Fibroblast of lung (primary cell): Measurements from ENCODE around the gene RBM17. TPM values are rescaled to one million over a fixed set of nuclear protein-coding genes. Genes with fewer than 3 reads are reported as not detected.

Source experiments
- DNase-seq, 2 donors: peaks; one replicate each; pipeline versions ENCODE4 v3.0.0 to v3.0.0-alpha.2; 2010; ENCODE audit warnings: low read depth in 2 of 2
- H2AFZ ChIP-seq: 2 replicates; pipeline ENCODE4 v1.5.1; 2012; ENCODE audit warnings: low read length, control low read depth, inconsistent platforms
- H3K27ac ChIP-seq: 2 replicates; pipeline ENCODE4 v1.5.1; 2011; ENCODE audit warnings: low read length, control low read depth; ENCODE audit not compliant: insufficient read depth
- H3K27me3 ChIP-seq: 2 replicates; pipeline ENCODE4 v1.5.1; 2011; ENCODE audit warnings: mild to moderate bottlenecking, low read length; ENCODE audit not compliant: control insufficient read depth, insufficient read depth
- H3K36me3 ChIP-seq: 2 replicates; pipeline ENCODE4 v1.5.1; 2011; ENCODE audit warnings: low read length; ENCODE audit not compliant: control insufficient read depth, insufficient read depth
- H3K4me1 ChIP-seq: 2 replicates; pipeline ENCODE4 v1.5.1; 2011; ENCODE audit warnings: low read length; ENCODE audit not compliant: control insufficient read depth, insufficient read depth; ENCODE audit errors: extremely low read depth
- H3K4me2 ChIP-seq: 2 replicates; pipeline ENCODE4 v1.5.1; 2011; ENCODE audit warnings: low read length, control low read depth; ENCODE audit not compliant: insufficient read depth; ENCODE audit errors: extremely low read depth
- H3K4me3 ChIP-seq, 4 experiments: fragments of 200-600 bp in 1 of 4; sonication (generic) in 1 of 4; replicated peaks in 1 of 4; 2 replicates each; pipeline ENCODE4 v1.5.1; 2011 to 2016; ENCODE audit warnings: low read length in 4 of 4, low read depth in 3 of 4, mild to moderate bottlenecking in 3 of 4, control low read depth in 2 of 4, inconsistent platforms in 1 of 4, mixed read lengths in 1 of 4; ENCODE audit not compliant: insufficient read depth in 1 of 4; ENCODE audit errors: control extremely low read depth in 1 of 4
- H3K79me2 ChIP-seq: 2 replicates; pipeline ENCODE4 v1.5.1; 2012; ENCODE audit warnings: mild to moderate bottlenecking, low read length, inconsistent platforms; ENCODE audit not compliant: control insufficient read depth, insufficient read depth
- H3K9ac ChIP-seq: 2 replicates; pipeline ENCODE4 v1.5.1; 2011; ENCODE audit warnings: mild to moderate bottlenecking, low read length, control low read depth; ENCODE audit not compliant: insufficient read depth
- H3K9me3 ChIP-seq: 2 replicates; pipeline ENCODE4 v1.5.1; 2012; ENCODE audit warnings: low read depth, low read length; ENCODE audit not compliant: control insufficient read depth, insufficient read depth
- H4K20me1 ChIP-seq: 2 replicates; pipeline ENCODE4 v1.5.1; 2011; ENCODE audit warnings: low read length; ENCODE audit not compliant: control insufficient read depth, insufficient read depth; ENCODE audit errors: extremely low read depth
- EZH2 ChIP-seq: IDR thresholded peaks from 2 replicates; pipeline ENCODE4 v1.5.1; 2012; ENCODE audit warnings: low read length, control low read depth, mild to moderate bottlenecking; ENCODE audit errors: missing control alignments
- polyA plus RNA-seq, 2 donors: library from polyadenylated mRNA; depleted of rRNA in 1 of 2; stranded (reverse) in 1 of 2; unstranded in 1 of 2; fragments of >200 nt; gene quantifications; 2 replicates each; pipeline ENCODE4 v1.2.1, GENCODE V29; 2011 to 2012; ENCODE audit warnings: missing spikeins in 1 of 2
- total RNA-seq: library from RNA; depleted of rRNA; stranded (reverse); fragments of >200 nt; gene quantifications from 2 replicates; pipeline ENCODE4 v1.2.1, GENCODE V29; 2014
- TF ChIP-seq, protein P1 (sequence below), 2 donors: IDR thresholded peaks in 1 of 2; conservative IDR thresholded peaks in 1 of 2; 1 replicate in 1 of 2; 2 replicates in 1 of 2; pipeline ENCODE4 v1.5.1; 2011 to 2012; ENCODE audit warnings: low read length in 2 of 2, control low read depth in 1 of 2, inconsistent platforms in 1 of 2, low read depth in 1 of 2, mild to moderate bottlenecking in 1 of 2

Gene RBM17
- total and polyA plus RNA-seq, 2 donors (not counting 1 experiment from before 2014, with no cell fraction given) = 28.9 to 46.1 TPM

DNA sequence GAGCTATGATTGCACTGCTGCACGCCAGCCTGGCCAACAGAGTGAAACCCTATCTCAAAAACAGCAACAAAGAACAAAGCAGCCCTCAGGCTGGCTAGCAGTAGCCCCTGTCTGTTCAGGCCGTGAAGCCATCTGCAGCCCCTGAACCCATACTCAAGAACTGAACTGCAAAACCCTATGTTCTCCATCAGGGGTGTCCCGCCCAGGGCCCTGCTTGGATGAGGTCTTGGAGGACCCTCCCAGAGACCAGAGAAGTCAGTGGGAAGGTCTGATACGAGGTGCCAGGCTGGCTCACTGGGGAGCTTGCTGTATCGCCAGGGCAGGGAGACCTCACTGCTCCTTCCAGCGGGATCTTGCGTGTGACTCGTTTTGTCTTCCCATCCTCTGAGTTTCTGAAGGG, 39.3 kb downstream of the RBM17 start:
- Histone ChIP-seq H3K27ac (no peak overlapping the region), H3K9ac (no peak overlapping the region), H2AFZ (no peak overlapping the region), H3K4me3 (no peak overlapping the region), H3K79me2 (no peaks in the 10 kb centered on the region), H3K36me3 (no peaks in the 10 kb centered on the region), H3K27me3 (no peaks in the 10 kb centered on the region), H3K9me3 (no peaks in the 10 kb centered on the region), H4K20me1 (no peaks in the 10 kb centered on the region), H3K4me1 (peaks cover 13% of the 10 kb centered on the region), H3K4me2 (no peak overlapping the region)
- no peak for TF ChIP-seq EZH2
- TF ChIP-seq, protein P1, sequence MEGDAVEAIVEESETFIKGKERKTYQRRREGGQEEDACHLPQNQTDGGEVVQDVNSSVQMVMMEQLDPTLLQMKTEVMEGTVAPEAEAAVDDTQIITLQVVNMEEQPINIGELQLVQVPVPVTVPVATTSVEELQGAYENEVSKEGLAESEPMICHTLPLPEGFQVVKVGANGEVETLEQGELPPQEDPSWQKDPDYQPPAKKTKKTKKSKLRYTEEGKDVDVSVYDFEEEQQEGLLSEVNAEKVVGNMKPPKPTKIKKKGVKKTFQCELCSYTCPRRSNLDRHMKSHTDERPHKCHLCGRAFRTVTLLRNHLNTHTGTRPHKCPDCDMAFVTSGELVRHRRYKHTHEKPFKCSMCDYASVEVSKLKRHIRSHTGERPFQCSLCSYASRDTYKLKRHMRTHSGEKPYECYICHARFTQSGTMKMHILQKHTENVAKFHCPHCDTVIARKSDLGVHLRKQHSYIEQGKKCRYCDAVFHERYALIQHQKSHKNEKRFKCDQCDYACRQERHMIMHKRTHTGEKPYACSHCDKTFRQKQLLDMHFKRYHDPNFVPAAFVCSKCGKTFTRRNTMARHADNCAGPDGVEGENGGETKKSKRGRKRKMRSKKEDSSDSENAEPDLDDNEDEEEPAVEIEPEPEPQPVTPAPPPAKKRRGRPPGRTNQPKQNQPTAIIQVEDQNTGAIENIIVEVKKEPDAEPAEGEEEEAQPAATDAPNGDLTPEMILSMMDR (conservative IDR thresholded peaks at IDR 0.05 in 1 of 2, IDR thresholded peaks at IDR 0.05 in 1 of 2; ENCODE audit: low read depth in 1 of 2, low read length in 2 of 2) = no peak
- DNase-seq = no peak

DNA sequence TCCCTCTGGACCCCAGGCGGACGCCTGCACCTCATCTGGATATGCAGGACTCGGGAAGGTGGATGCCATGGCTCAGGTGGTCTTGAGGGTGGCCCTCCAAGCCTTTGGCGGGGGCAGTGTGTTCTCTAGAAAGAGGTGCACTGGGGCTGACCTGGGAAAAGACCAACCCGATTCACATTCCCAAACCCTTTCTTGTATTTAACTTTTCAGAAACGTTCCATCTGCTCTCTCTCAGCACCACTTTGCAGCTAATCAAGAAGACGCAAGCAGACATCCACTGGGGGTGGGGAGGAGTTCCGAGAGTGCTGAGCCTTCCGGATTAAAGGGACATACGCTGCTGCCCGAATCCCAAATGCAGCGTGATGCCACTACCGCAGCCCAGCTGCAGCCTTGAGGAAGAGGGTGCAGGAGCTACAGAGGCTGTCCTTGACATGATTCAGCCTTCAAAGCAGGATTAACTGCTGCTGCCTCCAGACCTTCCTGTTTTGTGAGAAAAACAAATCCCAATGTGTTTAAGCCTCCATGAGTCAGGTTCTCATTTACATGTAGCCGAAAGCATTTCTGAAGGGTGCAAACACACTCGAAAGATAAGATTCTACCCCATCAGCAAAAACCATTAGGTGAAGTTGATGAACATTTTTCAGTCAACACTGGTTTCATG, 39.9 kb downstream of the RBM17 start:
- H3K4me1 ChIP-seq = peaks cover 13% of the 10 kb centered on the region
- H3K9me3 ChIP-seq = no peaks in the 10 kb centered on the region
- DNase-seq = peak; percentile 70 to 73
- peak overlapping the region in 1 of 4 experiments; percentile 31 for H3K4me3 ChIP-seq
- peak overlapping the region; percentile 41 for H2AFZ ChIP-seq
- H3K9ac ChIP-seq = no peak overlapping the region
- peak overlapping the region; percentile 39 for H3K4me2 ChIP-seq
- no peak overlapping the region for H3K27ac ChIP-seq
- no peaks in the 10 kb centered on the region for H3K27me3 ChIP-seq
- TF ChIP-seq EZH2 = no peak
- TF ChIP-seq, protein P1 (conservative IDR thresholded peaks at IDR 0.05 in 1 of 2, IDR thresholded peaks at IDR 0.05 in 1 of 2; ENCODE audit: low read depth in 1 of 2, low read length in 2 of 2) = no peak
- H4K20me1 ChIP-seq = no peaks in the 10 kb centered on the region
- no peaks in the 10 kb centered on the region for H3K79me2 ChIP-seq
- no peaks in the 10 kb centered on the region for H3K36me3 ChIP-seq

DNA sequence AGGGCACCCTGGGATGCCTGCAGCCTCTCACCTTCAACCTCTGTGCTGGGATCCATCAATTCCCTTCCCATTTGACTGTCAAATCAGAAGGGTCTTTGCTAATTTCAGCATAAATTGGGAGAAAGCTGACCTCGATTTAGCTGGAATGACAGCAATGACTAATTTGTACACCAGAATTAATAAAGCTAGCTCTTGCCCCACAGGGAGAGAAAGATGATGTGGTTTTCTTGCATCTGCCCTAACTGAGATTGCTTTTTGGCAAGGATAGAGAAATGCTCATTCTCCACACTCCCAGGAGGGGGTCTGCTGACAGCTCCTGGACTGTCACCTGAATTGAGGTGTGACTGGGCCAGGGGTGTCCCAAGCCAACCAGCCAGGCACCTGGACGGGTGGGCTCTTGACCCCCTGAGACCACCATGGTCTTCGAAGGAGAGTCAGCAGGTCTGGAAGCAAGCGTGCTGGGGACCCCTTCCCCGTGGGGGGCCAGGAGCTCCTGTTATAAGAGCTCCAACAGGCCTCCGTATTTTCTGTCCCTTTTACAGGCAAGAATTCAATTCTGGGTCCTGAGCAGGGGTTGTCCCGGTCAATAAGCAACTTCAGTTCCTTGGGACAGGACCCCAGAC, 42.1 kb downstream of the RBM17 start:
- H2AFZ ChIP-seq = no peak overlapping the region
- no peak overlapping the region for H3K9ac ChIP-seq
- no peaks in the 10 kb centered on the region for H4K20me1 ChIP-seq
- no peaks in the 10 kb centered on the region for H3K27me3 ChIP-seq
- no peaks in the 10 kb centered on the region for H3K36me3 ChIP-seq
- no peak overlapping the region for H3K4me2 ChIP-seq
- H3K27ac ChIP-seq = no peak overlapping the region
- DNase-seq = peak in 1 of 2 donors; percentile 39
- no peaks in the 10 kb centered on the region for H3K79me2 ChIP-seq
- peaks cover 15% of the 10 kb centered on the region for H3K4me1 ChIP-seq
- H3K9me3 ChIP-seq = no peaks in the 10 kb centered on the region
- TF ChIP-seq, protein P1 (conservative IDR thresholded peaks at IDR 0.05 in 1 of 2, IDR thresholded peaks at IDR 0.05 in 1 of 2; ENCODE audit: low read depth in 1 of 2, low read length in 2 of 2) = no peak
- no peak for TF ChIP-seq EZH2
- H3K4me3 ChIP-seq = no peak overlapping the region
